HepG2 (cell line): ENCODE data around the gene COASY. TPM values are rescaled to one million over a fixed set of nuclear protein-coding genes. Genes with fewer than 3 reads are reported as not detected.

Experiments
- ADNP ChIP-seq: sonication (generic); formaldehyde crosslinking; IDR thresholded peaks from 2 replicates; pipeline ENCODE4 v1.4.0; 2020; ENCODE audit warnings: missing genetic modification reagents
- CENPT ChIP-seq: sonication (generic); formaldehyde crosslinking; IDR thresholded peaks from 2 replicates; pipeline ENCODE4 v1.8.0; 2022; ENCODE audit warnings: low read depth, mild to moderate bottlenecking, moderate library complexity, missing genetic modification reagents
- ESRRA ChIP-seq: sonication (generic); formaldehyde crosslinking; IDR thresholded peaks from 2 replicates; pipeline ENCODE4 v1.5.1; 2020; ENCODE audit warnings: mild to moderate bottlenecking, low read depth, missing genetic modification reagents
- ETV6 ChIP-seq: sonication (generic); formaldehyde crosslinking; conservative IDR thresholded peaks from 2 replicates; pipeline ENCODE4 v1.4.0; 2020; ENCODE audit warnings: missing genetic modification reagents
- FOSL1 ChIP-seq: sonication (generic); formaldehyde crosslinking; IDR thresholded peaks from 2 replicates; pipeline ENCODE4 v1.9.0; 2021; ENCODE audit warnings: missing genetic modification reagents, borderline replicate concordance
- FOXP1 ChIP-seq, 2 experiments: fragments of 450-650 bp in 1 of 2; IDR thresholded peaks; 2 replicates each; pipeline ENCODE4 v1.6.1; 2017 to 2018; ENCODE audit warnings: antibody characterized with exemption in 1 of 2
- GABPB1 ChIP-seq: IDR thresholded peaks from 2 replicates; pipeline ENCODE4 v1.6.1; 2016; ENCODE audit warnings: mild to moderate bottlenecking, missing genetic modification reagents, moderate library complexity, missing compliant biosample characterization
- GMEB2 ChIP-seq: IDR thresholded peaks from 2 replicates; pipeline ENCODE4 v1.6.1; 2016; ENCODE audit warnings: missing biosample characterization, missing genetic modification reagents, low read depth
- GPBP1L1 ChIP-seq: sonication (generic); formaldehyde crosslinking; IDR thresholded peaks from 2 replicates; pipeline ENCODE4 v1.5.0; 2020; ENCODE audit warnings: mild to moderate bottlenecking, missing genetic modification reagents
- HNF4A ChIP-seq: sonication (generic); formaldehyde crosslinking; IDR thresholded peaks from 2 replicates; pipeline ENCODE4 v1.4.0; 2020; ENCODE audit warnings: missing genetic modification reagents
- HNRNPLL ChIP-seq: fragments of 200-400 bp; formaldehyde crosslinking; IDR thresholded peaks from 2 replicates; pipeline ENCODE4 v1.6.1; 2017; ENCODE audit warnings: mild to moderate bottlenecking, low read depth, low read length; ENCODE audit not compliant: poor library complexity, severe bottlenecking
- MEIS1 ChIP-seq: sonication (generic); formaldehyde crosslinking; IDR thresholded peaks from 2 replicates; pipeline ENCODE4 v1.9.0; 2021; ENCODE audit warnings: mild to moderate bottlenecking, missing genetic modification reagents, moderate library complexity, borderline replicate concordance
- RELA ChIP-seq: sonication (generic); formaldehyde crosslinking; IDR thresholded peaks from 2 replicates; pipeline ENCODE4 v1.4.0; 2020; ENCODE audit warnings: missing genetic modification reagents
- SIX4 ChIP-seq: sonication (generic); formaldehyde crosslinking; IDR thresholded peaks from 2 replicates; pipeline ENCODE4 v1.4.0; 2020; ENCODE audit warnings: missing genetic modification reagents
- SNRNP70 ChIP-seq: fragments of 200-400 bp; formaldehyde crosslinking; IDR thresholded peaks from 2 replicates; pipeline ENCODE4 v1.6.1; 2017; ENCODE audit warnings: mild to moderate bottlenecking, low read depth, low read length, moderate library complexity
- SRF ChIP-seq: IDR thresholded peaks from 2 replicates; pipeline ENCODE4 v1.6.1; 2011; ENCODE audit warnings: mild to moderate bottlenecking, low read depth, low read length, moderate library complexity
- TFAP4 ChIP-seq: sonication (generic); IDR thresholded peaks from 2 replicates; pipeline ENCODE4 v1.6.1; 2016; ENCODE audit warnings: low read depth, borderline replicate concordance
- ZNF333 ChIP-seq: sonication (generic); formaldehyde crosslinking; IDR thresholded peaks from 2 replicates; pipeline ENCODE4 v1.4.0; 2020; ENCODE audit warnings: mild to moderate bottlenecking, missing genetic modification reagents, borderline replicate concordance
- ZNF546 ChIP-seq: sonication (generic); formaldehyde crosslinking; conservative IDR thresholded peaks from 2 replicates; pipeline ENCODE4 v1.8.1; 2023; ENCODE audit warnings: mild to moderate bottlenecking, missing genetic modification reagents
- ZNF790 ChIP-seq: sonication (generic); formaldehyde crosslinking; IDR thresholded peaks from 2 replicates; pipeline ENCODE4 v1.8.0; 2022; ENCODE audit warnings: missing genetic modification reagents, mild to moderate bottlenecking, borderline replicate concordance
- polyA plus RNA-seq, 8 experiments: library from polyadenylated mRNA; depleted of rRNA in 3 of 8; stranded (reverse) in 7 of 8; unstranded in 1 of 8; fragments of >200 nt; fragmentation: Illumina TruSeq in 4 of 8; extraction: Trizol in 4 of 8; gene quantifications; 2 replicates each; pipeline versions ENCODE4 v1.2.1 to v1.2.3, GENCODE V29; 2011 to 2016; ENCODE audit warnings: low read depth in 4 of 8, missing spikeins in 1 of 8, mixed read lengths in 1 of 8; ENCODE audit not compliant: insufficient read depth in 1 of 8
- total RNA-seq, 5 experiments: library from RNA; depleted of rRNA; stranded (reverse); fragments of >200 nt; fragmentation: Illumina TruSeq; extraction: Trizol; gene quantifications; 2 replicates each; pipeline ENCODE4 v1.2.3, GENCODE V29; 2016; ENCODE audit warnings: low read depth in 1 of 5
- TF ChIP-seq, protein P1 (sequence below): sonication (generic); formaldehyde crosslinking; IDR thresholded peaks from 2 replicates; pipeline ENCODE4 v1.4.0; 2020; ENCODE audit warnings: missing genetic modification reagents, borderline replicate concordance
- TF ChIP-seq, protein P2 (sequence below): sonication (generic); formaldehyde crosslinking; conservative IDR thresholded peaks from 2 replicates; pipeline ENCODE4 v1.4.0; 2020; ENCODE audit warnings: missing genetic modification reagents
- TF ChIP-seq, protein P3 (sequence below): sonication (generic); formaldehyde crosslinking; IDR thresholded peaks from 2 replicates; pipeline ENCODE4 v1.4.0; 2020; ENCODE audit warnings: mild to moderate bottlenecking, missing genetic modification reagents

Gene COASY
- total and polyA plus RNA-seq, 2 of the 13 experiments (the other 11 are each of a cell fraction or from before 2014, with no cell fraction given), result 90.7 to 125 TPM

GRCh38 chr17:42536048-42536371 lies 25.9 kb upstream of the COASY start, which contains the start of gene NAGLU (continued):
- TF ChIP-seq HNRNPLL, result no peak
- TF ChIP-seq, protein P1, sequence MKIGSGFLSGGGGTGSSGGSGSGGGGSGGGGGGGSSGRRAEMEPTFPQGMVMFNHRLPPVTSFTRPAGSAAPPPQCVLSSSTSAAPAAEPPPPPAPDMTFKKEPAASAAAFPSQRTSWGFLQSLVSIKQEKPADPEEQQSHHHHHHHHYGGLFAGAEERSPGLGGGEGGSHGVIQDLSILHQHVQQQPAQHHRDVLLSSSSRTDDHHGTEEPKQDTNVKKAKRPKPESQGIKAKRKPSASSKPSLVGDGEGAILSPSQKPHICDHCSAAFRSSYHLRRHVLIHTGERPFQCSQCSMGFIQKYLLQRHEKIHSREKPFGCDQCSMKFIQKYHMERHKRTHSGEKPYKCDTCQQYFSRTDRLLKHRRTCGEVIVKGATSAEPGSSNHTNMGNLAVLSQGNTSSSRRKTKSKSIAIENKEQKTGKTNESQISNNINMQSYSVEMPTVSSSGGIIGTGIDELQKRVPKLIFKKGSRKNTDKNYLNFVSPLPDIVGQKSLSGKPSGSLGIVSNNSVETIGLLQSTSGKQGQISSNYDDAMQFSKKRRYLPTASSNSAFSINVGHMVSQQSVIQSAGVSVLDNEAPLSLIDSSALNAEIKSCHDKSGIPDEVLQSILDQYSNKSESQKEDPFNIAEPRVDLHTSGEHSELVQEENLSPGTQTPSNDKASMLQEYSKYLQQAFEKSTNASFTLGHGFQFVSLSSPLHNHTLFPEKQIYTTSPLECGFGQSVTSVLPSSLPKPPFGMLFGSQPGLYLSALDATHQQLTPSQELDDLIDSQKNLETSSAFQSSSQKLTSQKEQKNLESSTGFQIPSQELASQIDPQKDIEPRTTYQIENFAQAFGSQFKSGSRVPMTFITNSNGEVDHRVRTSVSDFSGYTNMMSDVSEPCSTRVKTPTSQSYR (CRISPR knock-in tag), result no peak
- no peak for TF ChIP-seq ADNP (CRISPR knock-in tag)
- TF ChIP-seq ZNF333 (CRISPR knock-in tag), result no peak
- peak; percentile 28; the same call in 1 of the 2 replicates for TF ChIP-seq TFAP4
- no peak for TF ChIP-seq SNRNP70
- TF ChIP-seq ZNF790 (CRISPR knock-in tag), result no peak
- TF ChIP-seq ESRRA (CRISPR knock-in tag), result no peak; the same call in 1 of the 2 replicates
- no peak for TF ChIP-seq CENPT
- TF ChIP-seq RELA (CRISPR knock-in tag), result no peak
- no peak for TF ChIP-seq GMEB2 (CRISPR knock-in tag)
- TF ChIP-seq, protein P2, sequence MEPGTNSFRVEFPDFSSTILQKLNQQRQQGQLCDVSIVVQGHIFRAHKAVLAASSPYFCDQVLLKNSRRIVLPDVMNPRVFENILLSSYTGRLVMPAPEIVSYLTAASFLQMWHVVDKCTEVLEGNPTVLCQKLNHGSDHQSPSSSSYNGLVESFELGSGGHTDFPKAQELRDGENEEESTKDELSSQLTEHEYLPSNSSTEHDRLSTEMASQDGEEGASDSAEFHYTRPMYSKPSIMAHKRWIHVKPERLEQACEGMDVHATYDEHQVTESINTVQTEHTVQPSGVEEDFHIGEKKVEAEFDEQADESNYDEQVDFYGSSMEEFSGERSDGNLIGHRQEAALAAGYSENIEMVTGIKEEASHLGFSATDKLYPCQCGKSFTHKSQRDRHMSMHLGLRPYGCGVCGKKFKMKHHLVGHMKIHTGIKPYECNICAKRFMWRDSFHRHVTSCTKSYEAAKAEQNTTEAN, result peak; percentile 89
- TF ChIP-seq SIX4 (CRISPR knock-in tag), result no peak
- TF ChIP-seq, protein P3, sequence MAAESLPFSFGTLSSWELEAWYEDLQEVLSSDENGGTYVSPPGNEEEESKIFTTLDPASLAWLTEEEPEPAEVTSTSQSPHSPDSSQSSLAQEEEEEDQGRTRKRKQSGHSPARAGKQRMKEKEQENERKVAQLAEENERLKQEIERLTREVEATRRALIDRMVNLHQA (CRISPR knock-in tag), result no peak
- TF ChIP-seq FOXP1 (IDR thresholded peaks at IDR 0.05), result no peak
- TF ChIP-seq FOXP1 (CRISPR knock-in tag; IDR thresholded peaks at IDR 0.05), result no peak
- TF ChIP-seq GABPB1 (CRISPR knock-in tag), result peak; percentile 61
- no peak; the same call in 1 of the 2 replicates for TF ChIP-seq MEIS1
- peak; percentile 46; the same call in 1 of the 2 replicates for TF ChIP-seq HNF4A (CRISPR knock-in tag)
- no peak for TF ChIP-seq GPBP1L1 (CRISPR knock-in tag)
- TF ChIP-seq SRF, result no peak
- 0 out of 2 replicates have a peak, but pooled peaks have one; percentile 34 for TF ChIP-seq ETV6 (CRISPR knock-in tag)
- no peak for TF ChIP-seq FOSL1 (CRISPR knock-in tag)
- TF ChIP-seq ZNF546 (CRISPR knock-in tag), result no peak
